ENCODE measurements around the gene DVL2.
A peak's percentile ranks its signal among the peaks of the same experiment; 100 is the strongest.
"Not testable (repeated sequence)": the region's sequence is repeated elsewhere in the genome, so short reads cannot be mapped to it uniquely, and the experiment has no call there.

DVL2 gene

DNA sequence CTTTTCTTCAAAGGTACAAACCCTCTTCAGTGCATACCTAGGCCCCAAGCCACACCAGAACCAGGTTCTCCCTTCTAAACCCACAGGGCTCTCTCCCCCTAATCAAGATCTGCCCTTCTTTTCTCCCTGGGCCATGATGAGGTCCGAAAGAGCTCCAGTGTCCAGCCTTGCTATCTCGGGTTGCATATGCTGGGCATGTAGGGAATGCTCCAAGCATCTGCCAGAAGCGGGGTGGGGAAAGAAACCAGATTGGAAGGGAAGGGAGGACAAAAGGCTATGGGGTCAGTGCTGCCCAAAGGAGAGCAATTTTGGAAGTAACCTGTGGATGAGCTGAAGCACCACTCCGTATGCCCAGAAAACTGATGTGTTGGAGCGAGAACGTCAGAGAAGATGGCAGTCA is 14.9 kb upstream of the DVL2 start:
- Mint-ChIP-seq H3K27ac (peak overlapping the region; percentile 77), H3K9me3 (no peaks in the 10 kb centered on the region), H3K4me3 (peak overlapping the region; percentile 99), H3K27me3 (peaks cover 2% of the 10 kb centered on the region), H3K36me3 (ENCODE audit: low read depth) (peaks cover 35% of the 10 kb centered on the region), H3K4me1 (peaks cover 52% of the 10 kb centered on the region)
- no peak for ATAC-seq
- no peak for DNase-seq

DNA sequence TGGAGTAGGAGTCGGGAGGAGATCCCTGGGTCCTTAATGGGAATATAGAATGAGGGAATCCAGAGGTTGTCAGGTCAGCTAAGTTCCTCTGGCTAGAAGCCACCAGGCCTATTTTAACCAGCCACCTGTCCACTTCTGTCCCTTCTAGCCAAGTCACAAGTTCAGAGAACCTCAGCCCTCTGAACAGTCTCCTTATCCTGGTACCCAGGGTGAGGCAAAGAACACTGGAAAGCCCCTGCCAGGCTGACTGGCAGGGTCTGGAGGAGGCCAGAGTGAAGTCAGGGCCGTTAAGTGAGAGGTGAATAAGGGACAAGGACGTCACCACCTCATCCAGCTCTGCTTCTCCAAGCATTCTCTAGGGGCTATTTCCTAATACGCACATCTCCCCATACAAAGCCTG is 14.5 kb upstream of the DVL2 start:
- DNase-seq: no peak
- Mint-ChIP-seq H3K4me3 (peak overlapping the region; percentile 99), H3K36me3 (ENCODE audit: low read depth) (peaks cover 32% of the 10 kb centered on the region), H3K4me1 (peaks cover 48% of the 10 kb centered on the region), H3K27me3 (peaks cover 2% of the 10 kb centered on the region), H3K27ac (peak overlapping the region; percentile 77), H3K9me3 (no peaks in the 10 kb centered on the region)
- ATAC-seq: no peak

DNA sequence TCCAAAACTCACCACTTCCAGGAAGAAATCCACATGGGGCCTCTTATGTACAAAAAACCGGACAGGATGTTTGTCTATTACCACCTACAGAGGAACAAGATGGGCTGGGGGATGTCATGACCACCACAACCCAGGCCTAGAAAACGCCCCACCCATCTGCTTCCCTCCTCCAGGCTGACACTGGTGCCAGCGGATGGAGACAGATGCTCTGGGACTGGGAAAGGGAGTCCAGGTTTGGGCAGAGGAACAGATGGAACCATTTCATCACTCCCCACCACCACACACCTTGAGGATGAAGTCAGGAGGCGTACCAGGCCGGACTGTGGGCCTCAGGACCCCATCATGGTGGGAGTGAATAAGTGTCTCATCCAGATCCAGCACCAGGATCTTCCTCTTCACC is 12.5 kb upstream of the DVL2 start:
- Mint-ChIP-seq H3K36me3 (ENCODE audit: low read depth) (peaks cover 31% of the 10 kb centered on the region), H3K27ac (no peak overlapping the region), H3K4me1 (peaks cover 41% of the 10 kb centered on the region), H3K27me3 (peaks cover under 1% of the 10 kb centered on the region), H3K9me3 (no peaks in the 10 kb centered on the region), H3K4me3 (no peak overlapping the region)
- ATAC-seq (no peak), DNase-seq (no peak)

DNA sequence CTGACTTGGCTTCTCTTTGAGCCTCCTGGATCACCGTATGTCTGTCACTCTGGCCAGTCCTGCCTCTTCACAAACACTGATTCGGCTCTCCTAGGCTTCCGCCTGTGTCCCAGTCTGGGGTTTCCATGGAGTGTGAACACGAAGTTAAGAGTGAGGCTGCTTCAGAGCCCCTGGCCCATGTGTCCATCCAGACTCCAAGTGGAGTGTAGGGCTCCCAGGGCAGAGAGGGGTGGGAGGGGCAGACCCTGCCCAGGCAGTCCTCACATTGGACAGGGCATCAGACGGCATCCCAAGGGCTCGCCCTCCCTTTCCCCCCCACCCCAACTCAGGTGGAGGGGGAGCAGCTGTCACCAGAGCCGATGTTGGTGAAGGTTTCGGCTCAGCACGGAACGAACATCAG is 9.5 kb upstream of the DVL2 start:
- not testable (repeated sequence) for DNase-seq, H3K27me3 Mint-ChIP-seq, H3K4me3 Mint-ChIP-seq, ATAC-seq, H3K9me3 Mint-ChIP-seq
- Mint-ChIP-seq H3K27ac (peak overlapping the region; percentile 53), H3K36me3 (ENCODE audit: low read depth) (peaks cover 38% of the 10 kb centered on the region), H3K4me1 (peaks cover 45% of the 10 kb centered on the region)

DNA sequence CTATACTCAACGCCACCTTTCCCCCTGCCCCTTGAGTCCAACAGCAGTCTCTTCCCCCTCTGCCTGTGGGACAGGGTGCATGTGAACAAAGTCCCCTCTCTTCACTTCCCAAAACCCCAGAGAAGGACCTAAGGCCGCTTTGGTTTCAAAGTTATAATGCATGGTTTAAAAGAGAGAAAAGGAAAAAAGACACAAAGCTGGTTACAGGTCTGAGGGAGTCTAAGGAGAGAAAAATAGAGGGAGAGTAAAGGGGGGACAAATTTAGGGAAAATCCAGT is 9.1 kb upstream of the DVL2 start:
- Mint-ChIP-seq H3K27me3 (peaks cover 1% of the 10 kb centered on the region), H3K4me3 (peak overlapping the region; percentile 88), H3K4me1 (peaks cover 40% of the 10 kb centered on the region), H3K36me3 (ENCODE audit: low read depth) (peaks cover 35% of the 10 kb centered on the region), H3K27ac (peak overlapping the region; percentile 97), H3K9me3 (no peaks in the 10 kb centered on the region)
- no peak for DNase-seq
- no peak for ATAC-seq

DNA sequence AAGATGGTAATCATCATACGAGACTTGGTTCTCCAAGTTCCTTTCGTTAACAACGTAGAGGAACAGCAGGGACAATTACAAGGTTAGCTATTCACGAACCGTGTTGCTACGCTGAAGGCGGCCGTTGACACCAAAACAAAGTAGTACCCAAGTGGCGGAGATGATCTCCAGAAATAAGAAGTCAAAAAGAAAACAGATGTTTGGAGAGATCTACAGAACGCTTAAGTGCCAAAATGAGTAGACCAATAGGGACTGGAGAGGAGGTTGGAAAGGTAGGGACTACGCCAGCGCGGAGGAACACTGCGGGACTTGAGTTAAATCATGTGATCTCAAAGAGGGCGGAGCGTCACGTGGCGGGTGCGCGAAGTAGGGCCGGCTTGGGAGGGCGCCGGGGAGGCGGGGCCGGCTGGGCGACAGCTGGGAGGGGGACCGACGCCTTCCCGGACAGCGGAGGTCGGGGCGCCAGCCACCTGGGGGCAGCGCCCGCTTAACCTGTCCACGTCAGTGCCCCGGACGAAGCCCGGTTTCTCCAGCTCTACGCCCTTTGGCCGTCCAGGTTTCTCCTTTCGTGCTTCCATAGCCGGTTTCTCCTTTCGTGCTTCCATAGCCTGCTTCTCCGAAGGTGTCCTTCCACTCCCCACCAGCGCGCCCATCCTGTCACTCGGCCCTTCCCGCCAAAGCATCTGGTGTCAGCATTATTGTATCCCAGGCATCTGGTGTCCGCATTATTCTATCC is 8.6 kb upstream of the DVL2 start:
- H3K9me3 Mint-ChIP-seq: no peaks in the 10 kb centered on the region
- H3K27me3 Mint-ChIP-seq: peaks cover 1% of the 10 kb centered on the region
- peak; percentile 51 for ATAC-seq
- peaks cover 40% of the 10 kb centered on the region for H3K4me1 Mint-ChIP-seq
- peaks cover 35% of the 10 kb centered on the region for H3K36me3 Mint-ChIP-seq (ENCODE audit: low read depth)
- peak overlapping the region; percentile 88 for H3K4me3 Mint-ChIP-seq
- peak overlapping the region; percentile 97 for H3K27ac Mint-ChIP-seq
- peak; percentile 93 for DNase-seq

DNA sequence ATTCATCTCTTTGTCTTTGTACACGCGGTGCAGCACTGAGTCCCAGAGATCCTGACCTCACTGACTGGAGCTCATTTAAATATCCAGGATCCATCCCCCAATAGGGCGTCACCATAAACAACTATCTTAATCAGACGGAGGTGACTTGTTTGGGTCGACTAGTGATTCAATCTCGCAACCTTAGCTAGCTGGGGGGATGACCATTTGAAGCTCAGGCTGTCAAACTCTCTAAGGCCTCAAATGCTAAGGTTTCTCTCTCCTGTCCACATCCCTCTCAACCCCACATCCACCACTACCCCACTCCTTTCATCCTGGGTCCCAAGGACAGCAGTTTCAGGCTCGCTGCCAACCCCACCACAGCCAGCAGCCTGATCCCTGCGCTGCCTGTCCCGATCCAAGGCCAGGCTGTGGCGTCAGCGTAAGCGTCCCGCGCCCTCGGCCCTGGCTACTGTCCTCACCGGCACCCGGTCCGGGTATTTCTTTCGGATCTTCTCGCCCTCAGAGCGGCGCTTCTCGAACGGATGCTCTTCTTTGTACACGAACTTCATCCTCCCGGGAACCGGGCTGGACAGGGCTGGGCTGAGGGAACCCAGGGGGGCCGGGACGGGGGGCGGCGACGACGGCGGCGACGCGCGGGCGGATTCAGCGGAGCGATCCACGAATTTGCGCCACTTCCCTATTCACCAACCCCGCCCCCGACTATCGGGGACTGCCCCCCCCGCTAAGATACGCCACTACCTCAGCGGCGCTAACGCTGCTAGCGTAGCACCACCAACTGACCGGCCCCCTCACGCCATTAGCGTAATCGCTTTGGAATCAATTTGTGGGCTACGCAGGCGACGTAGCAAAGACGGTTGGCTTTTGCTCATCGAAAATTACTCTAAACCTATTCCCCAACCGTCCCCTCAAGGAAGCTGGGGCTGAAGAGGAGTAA is 7.7 kb upstream of the DVL2 start, which contains the start of gene GABARAP:
TSS of gene GABARAP (minus strand) at position 667 of the 934 bp plus-strand sequence. CDS start at position 548, 119 bp downstream.
- Mint-ChIP-seq H3K27ac (peak within 1 kb of the TSS; percentile 97), H3K36me3 (ENCODE audit: low read depth) (peaks cover 34% of the 10 kb centered on the region), H3K4me1 (peaks cover 44% of the 10 kb centered on the region), H3K4me3 (peak within 1 kb of the TSS; percentile 88), H3K9me3 (no peaks in the 10 kb centered on the region), H3K27me3 (peaks cover 1% of the 10 kb centered on the region)
- peak; percentile 94 for DNase-seq
- ATAC-seq: peak; percentile 9

DNA sequence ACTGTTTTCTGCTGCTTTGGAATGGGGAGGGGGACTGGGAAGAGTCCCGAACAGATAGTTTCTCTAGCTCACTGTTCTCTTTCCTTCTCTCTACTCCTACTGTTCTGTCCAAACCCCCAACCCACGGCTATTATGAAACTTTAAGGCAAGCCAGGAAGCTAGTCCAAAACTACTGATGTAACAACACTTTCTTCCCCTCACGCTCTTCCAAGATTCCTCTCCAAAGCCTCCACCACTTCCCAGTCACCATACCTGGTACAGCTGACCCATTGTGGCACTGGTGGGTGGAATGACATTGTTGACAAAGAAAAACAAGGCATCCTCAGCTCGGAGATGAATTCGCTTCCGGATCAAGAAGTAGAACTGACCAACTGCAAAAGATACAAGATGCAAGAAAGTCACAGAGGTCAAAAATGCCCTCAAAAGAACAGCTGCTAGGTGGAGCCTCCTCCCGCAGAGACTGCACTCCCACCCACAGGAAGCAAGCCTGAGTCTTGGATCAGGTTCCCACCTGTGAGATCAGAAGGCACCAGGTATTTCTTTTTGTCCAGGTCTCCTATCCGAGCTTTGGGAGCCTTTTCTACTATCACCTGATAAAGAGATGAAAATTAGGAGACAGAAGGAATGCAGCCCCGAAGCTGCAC is 6.9 kb upstream of the DVL2 start:
- Mint-ChIP-seq H3K27me3 (peaks cover 1% of the 10 kb centered on the region), H3K4me1 (peaks cover 48% of the 10 kb centered on the region), H3K9me3 (no peaks in the 10 kb centered on the region), H3K4me3 (peak overlapping the region; percentile 88), H3K27ac (peak overlapping the region; percentile 97), H3K36me3 (ENCODE audit: low read depth) (peaks cover 32% of the 10 kb centered on the region)
- no peak for DNase-seq
- no peak for ATAC-seq

DNA sequence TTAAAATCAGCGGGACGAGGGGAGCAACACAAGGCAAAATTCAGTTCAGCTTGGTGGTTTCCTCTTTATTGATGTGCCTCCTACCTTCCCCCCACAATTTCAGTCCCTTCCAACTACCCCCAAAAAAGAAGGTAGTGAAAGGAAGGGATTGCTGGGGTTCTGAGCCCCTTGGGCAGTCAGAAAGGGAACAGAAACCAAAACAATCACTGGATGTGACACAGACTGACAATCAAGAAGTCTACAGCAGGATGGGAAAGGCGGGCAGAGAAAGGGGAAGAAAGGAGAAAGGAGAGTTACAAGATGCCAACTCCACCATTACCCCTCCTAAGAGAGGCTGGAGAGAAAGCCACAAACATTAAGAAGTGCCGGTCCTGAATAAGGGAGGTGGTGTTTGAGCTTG is 6.1 kb upstream of the DVL2 start:
- Mint-ChIP-seq H3K4me3 (peak overlapping the region; percentile 88), H3K27ac (peak overlapping the region; percentile 97), H3K9me3 (no peaks in the 10 kb centered on the region), H3K27me3 (peaks cover 1% of the 10 kb centered on the region), H3K4me1 (peaks cover 56% of the 10 kb centered on the region), H3K36me3 (ENCODE audit: low read depth) (peaks cover 38% of the 10 kb centered on the region)
- ATAC-seq (no peak), DNase-seq (no peak)

DNA sequence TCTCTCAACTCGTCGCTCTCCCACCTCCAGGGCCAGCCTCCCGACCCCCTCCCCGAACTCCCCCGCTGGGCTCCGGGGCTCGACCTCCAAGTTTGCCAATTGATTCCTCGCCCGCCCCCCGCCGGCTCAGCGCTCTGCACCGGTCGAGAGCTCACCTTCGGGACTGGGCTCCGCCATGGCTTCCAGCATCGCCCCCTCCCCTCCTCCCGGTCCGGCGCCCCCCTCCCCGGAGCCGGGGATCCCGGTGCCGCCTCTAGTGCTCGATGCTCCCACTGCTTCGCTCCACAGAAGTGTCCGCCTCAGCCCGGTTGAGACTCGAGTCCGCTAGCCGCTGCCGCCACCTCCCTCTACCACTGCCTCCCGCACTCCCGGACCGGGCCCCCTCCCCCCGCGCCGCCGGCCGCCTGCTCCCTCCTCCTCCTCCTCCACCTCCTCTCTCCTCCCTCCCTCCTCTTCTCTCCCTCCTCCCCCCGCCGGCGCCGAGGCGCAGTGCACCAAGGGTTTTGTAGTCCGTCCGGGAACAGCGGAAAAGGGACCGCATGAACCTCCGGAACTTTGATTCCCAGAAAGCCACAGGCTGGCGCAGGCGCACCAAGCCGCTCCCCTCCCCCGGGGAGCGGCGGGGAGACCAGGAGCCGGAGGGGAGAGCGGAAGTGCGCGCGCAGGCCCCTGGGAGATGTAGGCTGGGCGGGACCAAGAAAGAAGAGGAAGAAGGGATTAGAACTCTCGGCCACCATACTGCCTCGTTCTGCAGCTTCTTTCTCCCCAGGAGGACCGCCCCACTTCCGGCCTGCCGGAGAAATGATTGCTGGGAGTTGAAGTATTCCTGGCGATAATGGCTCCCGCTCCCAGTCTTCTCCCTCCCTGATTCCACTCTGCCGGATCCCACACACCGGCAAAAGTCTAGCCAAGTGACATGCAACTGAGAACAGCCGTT is 5.0 kb upstream of the DVL2 start, which contains the start of gene PHF23:
TSS of gene PHF23 (minus strand) at position 367 of the 937 bp plus-strand sequence. CDS start at position 189, 178 bp downstream.
- peak; percentile 98 for DNase-seq
- Mint-ChIP-seq H3K27ac (peak within 1 kb of the TSS; percentile 97), H3K27me3 (peaks cover 3% of the 10 kb centered on the region), H3K9me3 (no peaks in the 10 kb centered on the region), H3K36me3 (ENCODE audit: low read depth) (peaks cover 40% of the 10 kb centered on the region), H3K4me1 (peaks cover 67% of the 10 kb centered on the region), H3K4me3 (peak within 1 kb of the TSS; percentile 88)
- ATAC-seq: peak; percentile 68

DNA sequence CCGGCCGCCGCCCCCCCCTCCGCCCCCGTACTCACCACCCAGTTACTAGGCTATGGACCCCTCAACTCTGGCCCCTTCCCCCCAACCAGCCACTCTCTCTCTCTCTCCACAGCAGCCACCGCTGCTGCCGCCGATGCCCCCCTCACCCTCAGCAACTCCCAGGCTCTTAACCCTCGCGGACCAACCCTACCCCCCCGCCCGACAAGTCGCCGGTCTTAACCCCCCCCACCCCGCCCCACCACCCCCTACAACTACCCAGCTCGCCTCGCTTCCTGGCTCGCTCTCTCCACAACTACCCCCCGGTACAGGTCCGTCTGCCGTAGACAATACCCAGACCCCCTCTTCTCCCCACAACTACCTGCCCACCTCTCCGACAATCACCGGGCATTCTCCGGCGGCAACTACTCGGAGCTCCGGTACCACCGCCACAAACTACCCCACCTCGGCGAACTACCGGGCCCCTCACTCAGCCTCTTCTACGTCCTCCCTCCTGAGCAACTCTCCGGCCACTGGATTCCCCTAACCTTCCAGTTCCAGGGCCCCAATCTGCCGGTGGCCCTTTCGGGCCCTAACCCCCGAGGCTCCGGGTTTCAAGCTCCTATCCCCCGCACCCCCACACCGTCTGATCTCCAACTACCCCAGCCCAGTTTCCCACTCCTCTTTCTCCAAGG is 4.2 kb upstream of the DVL2 start:
- Mint-ChIP-seq H3K4me1 (peaks cover 70% of the 10 kb centered on the region), H3K36me3 (ENCODE audit: low read depth) (peaks cover 41% of the 10 kb centered on the region), H3K27me3 (peaks cover 4% of the 10 kb centered on the region), H3K27ac (peak overlapping the region; percentile 97), H3K4me3 (peak overlapping the region; percentile 88), H3K9me3 (no peaks in the 10 kb centered on the region)
- ATAC-seq: no peak
- DNase-seq: peak; percentile 47

DNA sequence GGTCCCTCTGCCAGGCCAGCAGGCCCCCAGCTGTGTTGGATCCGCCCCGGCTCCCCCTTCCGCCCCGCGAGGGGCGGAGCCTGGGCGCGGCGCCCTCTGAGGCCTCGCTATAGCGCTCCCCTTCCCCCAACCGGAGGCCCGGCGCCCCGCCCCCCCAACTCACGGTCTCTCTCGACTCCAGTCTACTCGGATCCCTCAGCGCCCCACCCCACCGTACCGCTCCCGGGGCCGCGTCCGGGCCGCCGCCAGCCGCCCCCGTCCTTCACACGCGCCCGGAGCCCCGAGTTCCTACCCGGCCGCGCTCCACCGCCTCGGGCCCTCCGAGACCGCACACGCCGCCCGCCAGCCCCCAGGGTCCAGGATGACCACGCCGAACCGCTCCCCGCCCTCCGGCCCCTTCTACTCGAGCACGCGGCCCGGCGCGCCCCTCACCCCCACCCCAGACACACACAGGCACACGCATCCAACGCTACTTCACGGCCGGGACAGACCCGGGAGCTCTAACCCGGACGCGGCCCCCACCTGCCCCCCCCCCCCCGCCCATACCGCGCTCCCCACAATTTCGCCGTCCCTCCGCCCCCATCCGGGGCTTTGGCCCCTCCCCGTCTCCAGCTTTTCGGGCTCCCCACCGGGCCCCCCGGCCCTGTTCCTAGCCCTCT is 3.6 kb upstream of the DVL2 start:
- H3K4me1 Mint-ChIP-seq: peaks cover 71% of the 10 kb centered on the region
- peak overlapping the region; percentile 88 for H3K4me3 Mint-ChIP-seq
- no peaks in the 10 kb centered on the region for H3K9me3 Mint-ChIP-seq
- DNase-seq (peak; percentile 91), ATAC-seq (peak; percentile 45)
- peaks cover 4% of the 10 kb centered on the region for H3K27me3 Mint-ChIP-seq
- H3K36me3 Mint-ChIP-seq (ENCODE audit: low read depth): peaks cover 40% of the 10 kb centered on the region
- H3K27ac Mint-ChIP-seq: peak overlapping the region; percentile 97

DNA sequence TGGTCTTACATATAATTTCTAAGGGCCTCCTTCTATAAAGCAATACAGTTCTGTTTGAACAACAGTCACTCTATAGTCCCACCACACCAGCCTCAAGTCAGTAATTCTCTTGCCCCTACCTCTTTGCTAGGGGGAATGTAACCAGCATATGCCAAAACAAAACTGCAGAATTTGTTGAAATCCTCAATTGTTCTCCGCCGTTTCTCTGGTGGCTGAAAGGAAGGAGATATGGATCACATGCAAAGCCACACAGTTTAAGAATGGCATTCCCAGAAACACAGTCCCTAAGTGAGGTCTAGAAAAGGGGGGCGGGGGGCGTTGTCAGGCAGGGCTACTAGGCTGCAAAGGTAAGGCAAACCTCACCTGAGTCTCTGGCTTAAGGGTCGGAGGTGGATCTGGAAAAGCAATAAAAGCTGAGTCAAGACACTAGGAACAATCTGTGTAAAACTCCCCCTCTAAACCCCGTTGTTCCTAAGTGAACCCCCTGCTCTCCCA is 3.0 kb upstream of the DVL2 start:
- DNase-seq: no peak
- H3K9me3 Mint-ChIP-seq: no peaks in the 10 kb centered on the region
- peaks cover 39% of the 10 kb centered on the region for H3K36me3 Mint-ChIP-seq (ENCODE audit: low read depth)
- peaks cover 71% of the 10 kb centered on the region for H3K4me1 Mint-ChIP-seq
- peaks cover 4% of the 10 kb centered on the region for H3K27me3 Mint-ChIP-seq
- H3K27ac Mint-ChIP-seq: peak overlapping the region; percentile 97
- no peak for ATAC-seq
- peak overlapping the region; percentile 88 for H3K4me3 Mint-ChIP-seq

Measured in activated naive CD8-positive, alpha-beta T cell treated with anti-CD3 and anti-CD28 coated beads, Interleukin-2, amount 50 U/mL, for 24 hours (primary cell).